Caco-2 (cell line): Measurements from ENCODE around the gene POFUT1. TPM values are rescaled to one million over a fixed set of nuclear protein-coding genes. Genes with fewer than 3 reads are reported as not detected.

Experiments used
- BruUV-seq: library from RNA; stranded (reverse); fragments of 400-500 nt; replicated peaks from 2 replicates; lab custom pipeline; 2021; lab: Mats Ljungman, UMichigan
- CTCF ChIA-PET: fragments of 300-600 bp; sonication (Branson Sonifier 250); formaldehyde crosslinking; loops from one replicate; lab custom pipeline; 2022; ENCODE audit warnings: antibody characterized with exemption; lab: Charles Lee
- POLR2A ChIA-PET: fragments of 300-600 bp; sonication (Branson Sonifier 250); formaldehyde crosslinking; loops from one replicate; lab custom pipeline; 2022; ENCODE audit warnings: antibody characterized with exemption; lab: Charles Lee
- DNase-seq, 2 experiments: peaks; one replicate each; pipeline versions ENCODE4 v3.0.0 to v3.0.0-alpha.2; 2020 to 2022
- H3K27me3 ChIP-seq: replicated peaks from 2 replicates; pipeline ENCODE4 v1.6.0; 2011; ENCODE audit warnings: low read length; ENCODE audit not compliant: control insufficient read depth, insufficient read depth
- H3K36me3 ChIP-seq: 2 replicates; pipeline ENCODE4 v1.5.1; 2011; ENCODE audit warnings: low read length; ENCODE audit not compliant: control insufficient read depth, insufficient read depth
- H3K4me1 ChIP-seq: fragments of 250-450 bp; sonication (Bioruptor Pico); 2 replicates; pipeline ENCODE4 v1.5.1; 2020; ENCODE audit warnings: mild to moderate bottlenecking
- H3K4me3 ChIP-seq: 2 replicates; pipeline ENCODE4 v1.5.1; 2011; ENCODE audit warnings: low read depth, mild to moderate bottlenecking, control low read depth, low read length
- H3K9me3 ChIP-seq: fragments of 250-450 bp; sonication (Bioruptor Pico); 2 replicates; pipeline ENCODE4 v1.5.1; 2020; ENCODE audit warnings: mild to moderate bottlenecking, moderate library complexity
- H3K27ac Mint-ChIP-seq: one replicate; pipeline ENCODE4 v1.8.0; 2022; ENCODE audit warnings: mixed read lengths; ENCODE audit not compliant: unreplicated experiment
- H3K27me3 Mint-ChIP-seq: one replicate; pipeline ENCODE4 v1.8.0; 2022; ENCODE audit warnings: mixed read lengths; ENCODE audit not compliant: insufficient read depth, unreplicated experiment
- H3K36me3 Mint-ChIP-seq: one replicate; pipeline ENCODE4 v1.8.0; 2022; ENCODE audit warnings: mild to moderate bottlenecking, mixed read lengths; ENCODE audit not compliant: insufficient read depth, unreplicated experiment
- H3K4me1 Mint-ChIP-seq: one replicate; pipeline ENCODE4 v1.8.0; 2022; ENCODE audit warnings: low read depth, mixed read lengths; ENCODE audit not compliant: unreplicated experiment
- H3K4me3 Mint-ChIP-seq: one replicate; pipeline ENCODE4 v1.8.0; 2022; ENCODE audit warnings: mild to moderate bottlenecking, moderate library complexity, mixed read lengths; ENCODE audit not compliant: unreplicated experiment
- H3K9me3 Mint-ChIP-seq: one replicate; pipeline ENCODE4 v1.8.0; 2022; ENCODE audit warnings: mixed read lengths; ENCODE audit not compliant: unreplicated experiment
- intact Hi-C: fragments of 100-400 bp; cut with micrococcal nuclease; formaldehyde crosslinking; loops from one replicate; pipeline ENCODE4 v1.10.0; 2022; ENCODE audit not compliant: unreplicated experiment
- total RNA-seq: library from RNA; stranded (reverse); gene quantifications from 2 replicates; pipeline ENCODE4 v1.2.3, GENCODE V29; 2022
- TF ChIP-seq, protein P1 (sequence below), 2 experiments: fragments of 200-600 bp in 1 of 2; IDR thresholded peaks; 1 replicate in 1 of 2; 2 replicates in 1 of 2; pipeline versions ENCODE4 v1.5.1 to v1.8.0; 2011 to 2022; ENCODE audit warnings: antibody characterized with exemption in 1 of 2, control low read depth in 1 of 2, inconsistent platforms in 1 of 2, low read depth in 1 of 2, low read length in 1 of 2, mild to moderate bottlenecking in 1 of 2, moderate library complexity in 1 of 2; ENCODE audit not compliant: insufficient read depth in 1 of 2, severe bottlenecking in 1 of 2, unreplicated experiment in 1 of 2

The POFUT1 gene
- total RNA-seq, 1 experiment from 2014 or later, result 158 TPM

DNA sequence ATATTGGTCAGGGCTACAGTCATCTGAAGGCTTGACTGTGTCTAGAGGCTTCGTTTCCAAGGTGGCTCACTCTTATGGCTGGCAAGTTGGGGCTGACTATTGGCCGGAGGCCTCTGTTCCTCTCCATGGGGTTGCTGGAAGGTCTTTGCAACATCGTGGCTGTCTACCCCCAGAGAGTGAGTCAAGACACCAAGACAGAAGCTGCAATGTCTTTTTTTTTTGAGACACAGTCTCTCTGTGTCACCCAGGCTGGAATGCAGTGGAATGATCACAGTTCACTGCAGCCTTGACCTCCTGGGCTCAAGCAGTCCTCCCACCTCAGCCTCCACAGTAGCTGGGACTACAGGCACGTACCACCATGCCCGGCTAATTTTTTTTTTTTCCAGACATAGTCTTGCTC lies 40.4 kb downstream of the POFUT1 start:
- TF ChIP-seq, protein P1, sequence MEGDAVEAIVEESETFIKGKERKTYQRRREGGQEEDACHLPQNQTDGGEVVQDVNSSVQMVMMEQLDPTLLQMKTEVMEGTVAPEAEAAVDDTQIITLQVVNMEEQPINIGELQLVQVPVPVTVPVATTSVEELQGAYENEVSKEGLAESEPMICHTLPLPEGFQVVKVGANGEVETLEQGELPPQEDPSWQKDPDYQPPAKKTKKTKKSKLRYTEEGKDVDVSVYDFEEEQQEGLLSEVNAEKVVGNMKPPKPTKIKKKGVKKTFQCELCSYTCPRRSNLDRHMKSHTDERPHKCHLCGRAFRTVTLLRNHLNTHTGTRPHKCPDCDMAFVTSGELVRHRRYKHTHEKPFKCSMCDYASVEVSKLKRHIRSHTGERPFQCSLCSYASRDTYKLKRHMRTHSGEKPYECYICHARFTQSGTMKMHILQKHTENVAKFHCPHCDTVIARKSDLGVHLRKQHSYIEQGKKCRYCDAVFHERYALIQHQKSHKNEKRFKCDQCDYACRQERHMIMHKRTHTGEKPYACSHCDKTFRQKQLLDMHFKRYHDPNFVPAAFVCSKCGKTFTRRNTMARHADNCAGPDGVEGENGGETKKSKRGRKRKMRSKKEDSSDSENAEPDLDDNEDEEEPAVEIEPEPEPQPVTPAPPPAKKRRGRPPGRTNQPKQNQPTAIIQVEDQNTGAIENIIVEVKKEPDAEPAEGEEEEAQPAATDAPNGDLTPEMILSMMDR (IDR thresholded peaks at IDR 0.05; ENCODE audit: insufficient read depth in 1 of 2, low read depth in 1 of 2, low read length in 1 of 2, severe bottlenecking in 1 of 2, unreplicated experiment in 1 of 2), result no peak
- Mint-ChIP-seq H3K27me3 (no peaks in the 10 kb centered on the region), H3K36me3 (no peaks in the 10 kb centered on the region), H3K4me3 (no peak overlapping the region), H3K4me1 (peaks cover 14% of the 10 kb centered on the region), H3K9me3 (no peaks in the 10 kb centered on the region), H3K27ac (no peak overlapping the region)
- H3K4me1 ChIP-seq, result peaks cover 12% of the 10 kb centered on the region
- no TSS peak for BruUV-seq
- POLR2A ChIA-PET, result no interaction called here
- intact Hi-C loops, result no loop called here
- CTCF ChIA-PET, result no interaction called here
- H3K4me3 ChIP-seq, result no peak overlapping the region
- no peaks in the 10 kb centered on the region for H3K9me3 ChIP-seq
- no peak for DNase-seq
- no peaks in the 10 kb centered on the region for H3K27me3 ChIP-seq
- H3K36me3 ChIP-seq, result no peaks in the 10 kb centered on the region

DNA sequence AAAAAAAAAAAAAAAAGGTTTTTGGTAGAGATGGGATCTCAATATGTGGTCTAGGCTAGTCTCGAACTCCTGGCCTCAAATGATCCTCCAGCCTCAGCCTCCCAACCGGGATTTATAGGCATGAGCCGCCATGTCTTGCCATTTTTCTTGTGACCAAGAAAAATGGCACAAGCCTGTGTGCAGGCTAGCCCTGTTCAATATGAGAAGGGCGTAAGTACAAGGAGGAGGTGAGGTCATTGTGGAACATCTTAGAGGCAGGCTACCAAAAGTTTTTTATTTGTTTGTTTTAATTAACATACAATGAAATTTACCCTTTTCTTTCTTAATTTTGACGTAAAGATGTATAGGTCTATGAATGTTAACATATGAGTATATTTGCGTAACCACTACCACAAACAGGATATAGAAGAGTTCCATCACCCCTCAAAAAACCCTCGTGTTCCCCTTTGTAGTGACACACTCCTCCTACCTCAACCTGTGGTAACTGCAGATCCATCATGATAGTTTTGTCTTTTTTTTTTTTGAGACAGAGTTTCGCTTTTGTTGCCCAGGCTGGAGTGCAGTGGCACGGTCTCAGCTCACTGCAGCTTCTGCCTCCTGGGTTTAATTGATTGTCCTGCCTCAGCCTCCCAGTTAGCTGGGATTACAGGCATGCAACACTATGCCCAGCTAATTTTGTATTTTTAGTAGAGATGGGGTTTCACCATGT lies 41.5 kb downstream of the POFUT1 start:
- TF ChIP-seq, protein P1 (IDR thresholded peaks at IDR 0.05; ENCODE audit: insufficient read depth in 1 of 2, low read depth in 1 of 2, low read length in 1 of 2, severe bottlenecking in 1 of 2, unreplicated experiment in 1 of 2), result no peak
- Histone ChIP-seq H3K9me3 (no peaks in the 10 kb centered on the region), H3K27me3 (no peaks in the 10 kb centered on the region), H3K36me3 (no peaks in the 10 kb centered on the region), H3K4me1 (peaks cover 6% of the 10 kb centered on the region), H3K4me3 (no peak overlapping the region)
- POLR2A ChIA-PET, result no interaction called here
- Mint-ChIP-seq H3K27me3 (no peaks in the 10 kb centered on the region), H3K4me1 (peaks cover 14% of the 10 kb centered on the region), H3K36me3 (no peaks in the 10 kb centered on the region), H3K9me3 (no peaks in the 10 kb centered on the region), H3K27ac (no peak overlapping the region), H3K4me3 (no peak overlapping the region)
- intact Hi-C loops, result no loop called here
- CTCF ChIA-PET, result no interaction called here
- BruUV-seq, result no TSS peak
- no peak for DNase-seq

DNA sequence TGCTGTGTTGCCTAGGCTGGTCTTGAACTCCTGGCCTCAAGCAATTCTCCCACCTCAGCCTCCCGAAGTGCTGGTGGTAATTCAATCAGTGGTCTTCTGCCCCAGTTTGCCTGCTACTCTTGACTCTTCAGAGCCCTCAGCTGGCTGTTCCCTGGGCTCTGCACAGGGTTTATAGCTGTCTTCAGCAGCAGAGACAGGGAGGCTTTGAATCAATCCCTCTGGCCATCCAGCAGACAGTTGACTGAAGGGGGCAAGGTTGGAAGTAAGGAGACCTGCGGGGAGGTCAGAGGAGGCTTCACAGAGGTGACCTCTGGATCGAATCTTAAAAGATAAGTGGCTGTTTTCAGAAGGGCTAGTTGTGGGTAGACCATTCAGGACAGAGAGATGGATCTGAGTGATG lies 43.8 kb downstream of the POFUT1 start:
- intact Hi-C loops, result no loop called here
- H3K9me3 ChIP-seq, result no peaks in the 10 kb centered on the region
- peaks cover 2% of the 10 kb centered on the region for H3K36me3 Mint-ChIP-seq
- DNase-seq, result no peak
- H3K4me1 Mint-ChIP-seq, result peaks cover 7% of the 10 kb centered on the region
- peaks cover 15% of the 10 kb centered on the region for H3K4me1 ChIP-seq
- ChIA-PET POLR2A (no interaction called here), CTCF (no interaction called here)
- H3K27me3 ChIP-seq, result no peaks in the 10 kb centered on the region
- H3K27me3 Mint-ChIP-seq, result no peaks in the 10 kb centered on the region
- H3K9me3 Mint-ChIP-seq, result no peaks in the 10 kb centered on the region
- no peak overlapping the region for H3K4me3 Mint-ChIP-seq
- no peak overlapping the region for H3K4me3 ChIP-seq
- no peak overlapping the region for H3K27ac Mint-ChIP-seq
- TF ChIP-seq, protein P1 (IDR thresholded peaks at IDR 0.05; ENCODE audit: insufficient read depth in 1 of 2, low read depth in 1 of 2, low read length in 1 of 2, severe bottlenecking in 1 of 2, unreplicated experiment in 1 of 2), result no peak
- no peaks in the 10 kb centered on the region for H3K36me3 ChIP-seq
- BruUV-seq, result no TSS peak
